NB4 (cell line): ENCODE data around the gene TMC4.
A peak's percentile ranks its signal among the peaks of the same experiment; 100 is the strongest.

Experiments used
- POLR2A ChIP-seq: IDR thresholded peaks from 2 replicates; pipeline ENCODE4 v1.6.1; 2011; ENCODE audit warnings: mild to moderate bottlenecking; ENCODE audit not compliant: insufficient read length; ENCODE audit errors: extremely low read depth
- TF ChIP-seq, protein P1 (sequence below): IDR thresholded peaks from one replicate; pipeline ENCODE4 v1.5.1; 2012; ENCODE audit warnings: low read depth, low read length
- TF ChIP-seq, protein P2 (sequence below): IDR thresholded peaks from 2 replicates; pipeline ENCODE4 v1.6.1; 2011; ENCODE audit warnings: low read depth, low read length

DNA sequence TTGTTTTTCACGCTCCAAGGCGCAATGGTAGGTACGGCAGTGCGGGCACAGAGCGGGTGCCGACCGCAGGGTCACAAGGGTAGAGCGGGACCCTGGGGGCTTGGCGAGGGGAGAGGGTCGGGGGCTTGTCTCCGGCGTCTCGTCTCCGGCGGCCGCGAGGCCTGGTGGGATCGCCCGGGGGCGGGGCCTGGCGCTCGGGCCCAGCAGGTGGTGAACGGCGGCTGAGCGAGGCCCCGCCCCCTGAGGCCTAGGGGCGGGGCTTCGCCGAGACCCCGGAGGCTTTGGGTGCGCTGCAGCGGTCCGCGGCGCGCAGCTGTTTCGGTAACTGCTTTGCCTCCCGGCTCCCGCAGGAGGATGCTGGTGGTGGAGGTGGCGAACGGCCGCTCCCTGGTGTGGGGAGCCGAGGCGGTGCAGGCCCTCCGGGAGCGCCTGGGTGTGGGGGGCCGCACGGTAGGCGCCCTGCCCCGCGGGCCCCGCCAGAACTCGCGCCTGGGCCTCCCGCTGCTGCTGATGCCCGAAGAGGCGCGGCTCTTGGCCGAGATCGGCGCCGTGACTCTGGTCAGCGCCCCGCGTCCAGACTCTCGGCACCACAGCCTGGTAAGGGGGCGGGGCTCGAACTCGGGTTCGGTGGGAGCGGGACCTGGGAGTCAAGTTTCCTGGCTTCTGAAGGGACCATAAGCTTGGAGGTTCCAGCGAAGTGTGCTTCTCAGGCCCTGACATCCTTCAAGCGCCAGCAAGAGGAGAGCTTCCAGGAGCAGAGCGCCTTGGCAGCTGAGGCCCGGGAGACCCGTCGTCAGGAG is 18.3 kb upstream of the TMC4 start, which contains the start of gene TSEN34:
- TF ChIP-seq, protein P1, sequence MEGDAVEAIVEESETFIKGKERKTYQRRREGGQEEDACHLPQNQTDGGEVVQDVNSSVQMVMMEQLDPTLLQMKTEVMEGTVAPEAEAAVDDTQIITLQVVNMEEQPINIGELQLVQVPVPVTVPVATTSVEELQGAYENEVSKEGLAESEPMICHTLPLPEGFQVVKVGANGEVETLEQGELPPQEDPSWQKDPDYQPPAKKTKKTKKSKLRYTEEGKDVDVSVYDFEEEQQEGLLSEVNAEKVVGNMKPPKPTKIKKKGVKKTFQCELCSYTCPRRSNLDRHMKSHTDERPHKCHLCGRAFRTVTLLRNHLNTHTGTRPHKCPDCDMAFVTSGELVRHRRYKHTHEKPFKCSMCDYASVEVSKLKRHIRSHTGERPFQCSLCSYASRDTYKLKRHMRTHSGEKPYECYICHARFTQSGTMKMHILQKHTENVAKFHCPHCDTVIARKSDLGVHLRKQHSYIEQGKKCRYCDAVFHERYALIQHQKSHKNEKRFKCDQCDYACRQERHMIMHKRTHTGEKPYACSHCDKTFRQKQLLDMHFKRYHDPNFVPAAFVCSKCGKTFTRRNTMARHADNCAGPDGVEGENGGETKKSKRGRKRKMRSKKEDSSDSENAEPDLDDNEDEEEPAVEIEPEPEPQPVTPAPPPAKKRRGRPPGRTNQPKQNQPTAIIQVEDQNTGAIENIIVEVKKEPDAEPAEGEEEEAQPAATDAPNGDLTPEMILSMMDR = no peak
- TF ChIP-seq POLR2A = peak; percentile 31
- TF ChIP-seq, protein P2, sequence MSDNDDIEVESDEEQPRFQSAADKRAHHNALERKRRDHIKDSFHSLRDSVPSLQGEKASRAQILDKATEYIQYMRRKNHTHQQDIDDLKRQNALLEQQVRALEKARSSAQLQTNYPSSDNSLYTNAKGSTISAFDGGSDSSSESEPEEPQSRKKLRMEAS = no peak
